Measurements from ENCODE around the gene RBMS3.

GRCh38 chr3:29694331-29694730 lies 413.5 kb downstream of the RBMS3 start:
- TF ChIP-seq, protein P1, sequence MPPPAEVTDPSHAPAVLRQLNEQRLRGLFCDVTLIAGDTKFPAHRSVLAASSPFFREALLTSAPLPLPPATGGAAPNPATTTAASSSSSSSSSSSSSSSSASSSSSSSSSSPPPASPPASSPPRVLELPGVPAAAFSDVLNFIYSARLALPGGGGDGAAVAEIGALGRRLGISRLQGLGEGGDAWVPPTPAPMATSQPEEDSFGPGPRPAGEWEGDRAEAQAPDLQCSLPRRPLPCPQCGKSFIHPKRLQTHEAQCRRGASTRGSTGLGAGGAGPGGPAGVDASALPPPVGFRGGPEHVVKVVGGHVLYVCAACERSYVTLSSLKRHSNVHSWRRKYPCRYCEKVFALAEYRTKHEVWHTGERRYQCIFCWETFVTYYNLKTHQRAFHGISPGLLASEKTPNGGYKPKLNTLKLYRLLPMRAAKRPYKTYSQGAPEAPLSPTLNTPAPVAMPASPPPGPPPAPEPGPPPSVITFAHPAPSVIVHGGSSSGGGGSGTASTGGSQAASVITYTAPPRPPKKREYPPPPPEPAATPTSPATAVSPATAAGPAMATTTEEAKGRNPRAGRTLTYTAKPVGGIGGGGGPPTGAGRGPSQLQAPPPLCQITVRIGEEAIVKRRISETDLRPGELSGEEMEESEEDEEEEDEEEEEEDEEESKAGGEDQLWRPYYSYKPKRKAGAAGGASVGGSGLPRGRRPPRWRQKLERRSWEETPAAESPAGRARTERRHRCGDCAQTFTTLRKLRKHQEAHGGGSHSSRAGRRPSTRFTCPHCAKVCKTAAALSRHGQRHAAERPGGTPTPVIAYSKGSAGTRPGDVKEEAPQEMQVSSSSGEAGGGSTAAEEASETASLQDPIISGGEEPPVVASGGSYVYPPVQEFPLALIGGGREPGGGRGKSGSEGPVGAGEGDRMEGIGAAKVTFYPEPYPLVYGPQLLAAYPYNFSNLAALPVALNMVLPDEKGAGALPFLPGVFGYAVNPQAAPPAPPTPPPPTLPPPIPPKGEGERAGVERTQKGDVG (CRISPR knock-in tag; IDR thresholded peaks at IDR 0.05; ENCODE audit: borderline replicate concordance) = no peak
- TF ChIP-seq EZH2 (conservative IDR thresholded peaks at IDR 0.05; ENCODE audit: low read depth, low read length) (no peak), MYC (CRISPR knock-in tag; IDR thresholded peaks at IDR 0.05; ENCODE audit: borderline replicate concordance) (no peak), POLR2A (IDR thresholded peaks at IDR 0.05; ENCODE audit: insufficient read depth in 1 of 2, low read depth in 2 of 2, low read length in 2 of 2) (no peak)
